Parathyroid adenoma (tissue), 2 donors: ENCODE data around the gene FADS3.

Experiments used
- H2AFZ ChIP-seq: fragments of 300-600 bp; sonication (generic); one replicate; pipeline ENCODE4 v1.7.0; 2017; ENCODE audit warnings: antibody characterized with exemption, mild to moderate bottlenecking
- H3K27ac ChIP-seq: fragments of 300-600 bp; sonication (generic); one replicate; pipeline ENCODE4 v1.7.0; 2017
- H3K27me3 ChIP-seq: fragments of 300-600 bp; sonication (generic); one replicate; pipeline ENCODE4 v1.7.0; 2017; ENCODE audit warnings: low read length; ENCODE audit not compliant: control insufficient read depth, insufficient read depth
- H3K36me3 ChIP-seq: fragments of 300-600 bp; sonication (generic); one replicate; pipeline ENCODE4 v1.7.0; 2017; ENCODE audit warnings: low read length; ENCODE audit not compliant: control insufficient read depth, insufficient read depth
- H3K4me1 ChIP-seq: fragments of 300-600 bp; sonication (generic); one replicate; pipeline ENCODE4 v1.7.0; 2017; ENCODE audit warnings: control low read depth
- H3K4me2 ChIP-seq: fragments of 300-600 bp; sonication (generic); one replicate; pipeline ENCODE4 v1.7.0; 2017; ENCODE audit warnings: low read length
- H3K4me3 ChIP-seq: fragments of 300-600 bp; sonication (generic); one replicate; pipeline ENCODE4 v1.7.0; 2017; ENCODE audit warnings: low read depth, low read length
- H3K79me2 ChIP-seq: fragments of 300-600 bp; sonication (generic); one replicate; pipeline ENCODE4 v1.7.0; 2017; ENCODE audit warnings: control low read depth
- H3K9ac ChIP-seq: fragments of 300-600 bp; sonication (generic); one replicate; pipeline ENCODE4 v1.7.0; 2017; ENCODE audit warnings: mild to moderate bottlenecking
- H3K9me3 ChIP-seq: fragments of 300-600 bp; sonication (generic); one replicate; pipeline ENCODE4 v1.7.0; 2017; ENCODE audit warnings: low read length; ENCODE audit not compliant: control insufficient read depth
- CTCF ChIP-seq: fragments of 300-600 bp; sonication (generic); IDR thresholded peaks from one replicate; pipeline ENCODE4 v1.7.0; 2017; ENCODE audit warnings: antibody characterized with exemption, mild to moderate bottlenecking
- donor health status: primary hyperparathyroidism.

Gene FADS3

GRCh38 chr11:61861634-61862033 is 29.7 kb downstream of the FADS3 start:
- no peaks in the 10 kb centered on the region for H3K79me2 ChIP-seq
- H3K36me3 ChIP-seq, result no peaks in the 10 kb centered on the region
- H3K27me3 ChIP-seq, result no peaks in the 10 kb centered on the region
- H3K27ac ChIP-seq, result no peak overlapping the region
- H3K9ac ChIP-seq, result no peak overlapping the region
- H2AFZ ChIP-seq, result no peak overlapping the region
- H3K4me3 ChIP-seq, result no peak overlapping the region
- no peaks in the 10 kb centered on the region for H3K4me1 ChIP-seq
- no peak for TF ChIP-seq CTCF
- no peak overlapping the region for H3K4me2 ChIP-seq
- no peaks in the 10 kb centered on the region for H3K9me3 ChIP-seq

- Histone ChIP-seq H3K36me3 (no peaks in the 10 kb centered on the region), H3K27me3 (no peaks in the 10 kb centered on the region), H3K9me3 (no peaks in the 10 kb centered on the region), H3K9ac (no peak overlapping the region), H3K27ac (no peak overlapping the region), H2AFZ (no peak overlapping the region), H3K4me3 (no peak overlapping the region), H3K4me1 (no peaks in the 10 kb centered on the region), H3K79me2 (no peaks in the 10 kb centered on the region), H3K4me2 (no peak overlapping the region)
- no peak for TF ChIP-seq CTCF
Measured at GRCh38 chr11:61860054-61860903, 31.1 kb downstream of the FADS3 start.

- no peak for TF ChIP-seq CTCF
- Histone ChIP-seq H2AFZ (no peak overlapping the region), H3K36me3 (no peaks in the 10 kb centered on the region), H3K27ac (no peak overlapping the region), H3K4me1 (no peaks in the 10 kb centered on the region), H3K9ac (no peak overlapping the region), H3K4me3 (no peak overlapping the region), H3K4me2 (no peak overlapping the region), H3K79me2 (no peaks in the 10 kb centered on the region), H3K27me3 (no peaks in the 10 kb centered on the region), H3K9me3 (no peaks in the 10 kb centered on the region)
Measured at GRCh38 chr11:61855939-61856680, 35.2 kb downstream of the FADS3 start.

DNA sequence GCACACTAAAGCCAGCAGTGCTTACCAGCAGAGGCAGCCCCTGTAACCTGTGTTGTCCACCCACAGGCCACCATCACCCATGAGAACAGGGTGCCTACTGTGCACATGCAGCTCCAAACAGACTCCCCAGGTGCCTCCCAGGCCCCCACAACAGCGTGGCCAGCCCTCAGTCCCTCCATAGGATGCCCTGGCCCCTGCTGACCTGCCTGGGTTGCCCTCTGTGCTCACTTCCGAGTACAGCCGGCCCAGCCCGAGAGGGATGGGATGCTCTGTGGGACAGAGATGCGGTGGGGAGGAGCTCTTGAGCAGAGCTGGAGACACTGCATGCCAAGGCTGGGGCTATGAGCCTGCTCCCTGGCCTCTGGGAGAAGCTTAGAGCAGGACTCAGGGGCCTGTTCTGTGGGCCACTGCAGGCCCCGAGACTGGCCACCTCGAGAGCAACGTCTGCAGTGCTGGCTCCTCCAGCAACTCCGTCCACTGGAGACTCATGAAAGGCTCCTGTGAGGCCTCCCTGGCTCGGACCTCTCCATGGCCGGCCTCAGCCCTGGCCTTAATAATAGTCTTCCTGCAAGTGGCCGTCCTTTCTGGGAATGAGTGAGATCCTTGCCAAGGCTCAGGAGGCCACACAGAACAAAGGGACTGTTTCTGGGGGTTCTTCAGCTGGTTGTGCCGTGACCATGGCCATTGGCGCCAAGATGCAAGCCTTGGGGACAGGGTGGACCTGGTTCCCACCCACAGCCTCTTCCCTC is 36.2 kb downstream of the FADS3 start:
- no peak overlapping the region for H3K27ac ChIP-seq
- no peak overlapping the region for H3K9ac ChIP-seq
- no peaks in the 10 kb centered on the region for H3K36me3 ChIP-seq

More for the DNA sequence above, 36.2 kb downstream of the FADS3 start:
- H3K4me1 ChIP-seq, result no peaks in the 10 kb centered on the region
- H3K4me3 ChIP-seq, result no peak overlapping the region
- TF ChIP-seq CTCF, result no peak
- H3K27me3 ChIP-seq, result no peaks in the 10 kb centered on the region
- H3K9me3 ChIP-seq, result no peaks in the 10 kb centered on the region
- no peaks in the 10 kb centered on the region for H3K79me2 ChIP-seq
- no peak overlapping the region for H3K4me2 ChIP-seq
- no peak overlapping the region for H2AFZ ChIP-seq
